HepG2 (cell line): Measurements from ENCODE around the gene C1orf159. TPM values are rescaled to one million over a fixed set of nuclear protein-coding genes. Genes with fewer than 3 reads are reported as not detected.

ENCODE experiments used
- ATAC-seq: fragments of 200-7000 bp; cut with Tn5 transposase; 3 replicates; pipeline ENCODE4 v1.9.1; 2020; ENCODE audit warnings: mild to moderate bottlenecking, moderate library complexity
- BruUV-seq: library from RNA; stranded (reverse); fragments of 400-500 nt; replicated peaks from 2 replicates; lab custom pipeline; 2021; lab: Mats Ljungman, UMichigan
- CTCF ChIA-PET: fragments of 300-600 bp; formaldehyde crosslinking; extraction: SDS; loops from one replicate; lab custom pipeline; 2021; ENCODE audit warnings: low total read pairs, inconsistent platforms, low intra/inter-chr PET ratio; lab: Yijun Ruan, JAX
- POLR2A ChIA-PET: fragments of 350-600 bp; sonication (Branson Sonifier 250); formaldehyde crosslinking; loops from one replicate; lab custom pipeline; 2020; ENCODE audit warnings: antibody characterized with exemption, inconsistent platforms; lab: Yijun Ruan, JAX
- DNase-seq: peaks from one replicate; pipeline ENCODE4 v3.0.0-alpha.2; 2015; ENCODE audit warnings: low spot score
- FAIRE-seq: peaks from 3 replicates; lab custom pipeline; 2011; peaks lifted over from hg19 to GRCh38; lab: Jason Lieb, UNC
- H2AFZ ChIP-seq: one replicate; pipeline ENCODE4 v1.6.1; 2011; ENCODE audit warnings: low read length, inconsistent platforms
- H3K27ac ChIP-seq: fragments of 300-600 bp; 3 replicates; pipeline ENCODE4 v1.8.0; 2011; ENCODE audit warnings: mixed run types, mild to moderate bottlenecking, mixed read lengths, low read length, inconsistent platforms; ENCODE audit not compliant: insufficient read depth; ENCODE audit errors: extremely low read length
- H3K27me3 ChIP-seq, 2 experiments: fragments of 200-600 bp in 1 of 2; 2 replicates in 1 of 2; 3 replicates in 1 of 2; pipeline versions ENCODE4 v1.6.0 to v1.8.0; 2011; ENCODE audit warnings: low read length in 2 of 2, mild to moderate bottlenecking in 2 of 2, moderate library complexity in 2 of 2, inconsistent platforms in 1 of 2; ENCODE audit not compliant: insufficient read depth in 2 of 2, control insufficient read depth in 1 of 2
- H3K36me3 ChIP-seq, 2 experiments: fragments of 200-600 bp in 1 of 2; replicated peaks in 1 of 2; 2 replicates in 1 of 2; 3 replicates in 1 of 2; pipeline versions ENCODE4 v1.5.1 to v1.8.0; 2011; ENCODE audit warnings: low read length in 2 of 2, inconsistent platforms in 1 of 2; ENCODE audit not compliant: insufficient read depth in 2 of 2, control insufficient read depth in 1 of 2
- H3K4me1 ChIP-seq: 2 replicates; pipeline ENCODE4 v1.5.1; 2012; ENCODE audit warnings: low read length, inconsistent platforms; ENCODE audit not compliant: insufficient read depth
- H3K4me2 ChIP-seq: 2 replicates; pipeline ENCODE4 v1.6.0; 2011; ENCODE audit warnings: low read depth, low read length, inconsistent platforms
- H3K4me3 ChIP-seq, 3 experiments: fragments of 200-600 bp in 1 of 3; sonication (generic), shearing (Covaris generic) in 1 of 3; replicated peaks in 1 of 3; 2 replicates each; pipeline ENCODE4 v1.5.1; 2011 to 2016; ENCODE audit warnings: low read length in 3 of 3, inconsistent platforms in 2 of 3, low read depth in 2 of 3, mild to moderate bottlenecking in 2 of 3, control low read depth in 1 of 3, mixed read lengths in 1 of 3; ENCODE audit not compliant: insufficient read depth in 1 of 3
- H3K79me2 ChIP-seq: one replicate; pipeline ENCODE4 v1.6.1; 2011; ENCODE audit warnings: low read length, inconsistent platforms; ENCODE audit not compliant: insufficient read depth
- H3K9ac ChIP-seq: 2 replicates; pipeline ENCODE4 v1.6.0; 2011; ENCODE audit warnings: mild to moderate bottlenecking, low read depth, low read length, inconsistent platforms; ENCODE audit not compliant: insufficient read depth
- H3K9me3 ChIP-seq: 2 replicates; pipeline ENCODE4 v1.5.1; 2012; ENCODE audit warnings: mild to moderate bottlenecking, low read length
- H4K20me1 ChIP-seq: 2 replicates; pipeline ENCODE4 v1.6.0; 2011; ENCODE audit warnings: inconsistent platforms, mild to moderate bottlenecking, low read length, moderate library complexity; ENCODE audit not compliant: insufficient read depth
- AGO2 ChIP-seq: fragments of 200-400 bp; formaldehyde crosslinking; optimal IDR thresholded peaks from 2 replicates; pipeline ENCODE3; 2017; ENCODE audit warnings: mild to moderate bottlenecking, low read depth, low read length, moderate library complexity
- CHCHD3 ChIP-seq: sonication (generic); formaldehyde crosslinking; IDR thresholded peaks from 2 replicates; pipeline ENCODE4 v1.8.0; 2022; ENCODE audit warnings: mild to moderate bottlenecking, missing genetic modification reagents, moderate library complexity
- GABPA ChIP-seq, 2 experiments: IDR thresholded peaks; 2 replicates each; pipeline ENCODE4 v1.6.1; 2011 to 2016; ENCODE audit warnings: low read depth in 2 of 2, low read length in 1 of 2, missing biosample characterization in 1 of 2, missing genetic modification characterization in 1 of 2
- IRX3 ChIP-seq: sonication (generic); formaldehyde crosslinking; IDR thresholded peaks from 2 replicates; pipeline ENCODE4 v1.8.1; 2023; ENCODE audit warnings: mild to moderate bottlenecking, low read depth, missing genetic modification reagents, borderline replicate concordance
- KLF15 ChIP-seq: sonication (generic); formaldehyde crosslinking; IDR thresholded peaks from 2 replicates; pipeline ENCODE4 v1.8.1; 2023; ENCODE audit warnings: borderline replicate concordance, mild to moderate bottlenecking, inconsistent platforms, missing genetic modification reagents, mixed read lengths
- MED8 ChIP-seq: sonication (generic); formaldehyde crosslinking; IDR thresholded peaks from 2 replicates; pipeline ENCODE4 v1.8.1; 2023; ENCODE audit warnings: mild to moderate bottlenecking, missing genetic modification reagents; ENCODE audit not compliant: insufficient replicate concordance
- RFX5 ChIP-seq: IDR thresholded peaks from 2 replicates; pipeline ENCODE4 v1.6.1; 2011; ENCODE audit warnings: low read depth, low read length, improper control_type of control experiment
- SRF ChIP-seq: IDR thresholded peaks from 2 replicates; pipeline ENCODE4 v1.6.1; 2011; ENCODE audit warnings: mild to moderate bottlenecking, low read depth, low read length, moderate library complexity
- ZFP90 ChIP-seq: sonication (generic); formaldehyde crosslinking; IDR thresholded peaks from 2 replicates; pipeline ENCODE4 v1.8.0; 2022; ENCODE audit warnings: missing genetic modification reagents, mild to moderate bottlenecking, inconsistent platforms, borderline replicate concordance
- ZKSCAN5 ChIP-seq: sonication (generic); formaldehyde crosslinking; IDR thresholded peaks from 2 replicates; pipeline ENCODE4 v1.5.1; 2020; ENCODE audit warnings: mild to moderate bottlenecking, missing genetic modification reagents
- ZNF577 ChIP-seq: sonication (generic); formaldehyde crosslinking; IDR thresholded peaks from 2 replicates; pipeline ENCODE4 v1.4.0; 2020; ENCODE audit warnings: mild to moderate bottlenecking, low read depth, missing genetic modification reagents, borderline replicate concordance
- WGBS: methylation state at CpG from one replicate; pipeline ENCODE4 v1.1.6; 2017; ENCODE audit warnings: low lambda C conversion rate; 5-methylcytosine and 5-hydroxymethylcytosine counted together
- in situ Hi-C: cut with HindIII; loops from 2 replicates; pipeline ENCODE4 v1.10.0; 2017; ENCODE audit warnings: low pct_unique_long_range_greater_than_20kb; ENCODE audit not compliant: extremely low pct_ligation_motif_present
- intact Hi-C: fragments of 100-400 bp; cut with micrococcal nuclease; formaldehyde crosslinking; loops from one replicate; pipeline ENCODE4 v1.10.0; 2022; ENCODE audit not compliant: unreplicated experiment
- polyA plus RNA-seq, 8 experiments: library from polyadenylated mRNA; depleted of rRNA in 3 of 8; stranded (reverse) in 7 of 8; unstranded in 1 of 8; fragments of >200 nt; fragmentation: Illumina TruSeq in 4 of 8; extraction: Trizol in 4 of 8; gene quantifications; 2 replicates each; pipeline versions ENCODE4 v1.2.1 to v1.2.3, GENCODE V29; 2011 to 2016; ENCODE audit warnings: low read depth in 4 of 8, missing spikeins in 1 of 8, mixed read lengths in 1 of 8; ENCODE audit not compliant: insufficient read depth in 1 of 8
- total RNA-seq, 5 experiments: library from RNA; depleted of rRNA; stranded (reverse); fragments of >200 nt; fragmentation: Illumina TruSeq; extraction: Trizol; gene quantifications; 2 replicates each; pipeline ENCODE4 v1.2.3, GENCODE V29; 2016; ENCODE audit warnings: low read depth in 1 of 5
- TF ChIP-seq, protein P1 (sequence below): sonication (generic); formaldehyde crosslinking; conservative IDR thresholded peaks from 2 replicates; pipeline ENCODE4 v1.8.1; 2023; ENCODE audit warnings: missing genetic modification reagents
- TF ChIP-seq, protein P2 (sequence below): sonication (generic); formaldehyde crosslinking; IDR thresholded peaks from 2 replicates; pipeline ENCODE4 v1.5.1; 2020; ENCODE audit warnings: missing genetic modification reagents, mild to moderate bottlenecking, borderline replicate concordance

C1orf159 gene
- total and polyA plus RNA-seq, 2 of the 13 experiments (the other 11 are each of a cell fraction or from before 2014, with no cell fraction given), result 3.8 to 6.7 TPM

DNA sequence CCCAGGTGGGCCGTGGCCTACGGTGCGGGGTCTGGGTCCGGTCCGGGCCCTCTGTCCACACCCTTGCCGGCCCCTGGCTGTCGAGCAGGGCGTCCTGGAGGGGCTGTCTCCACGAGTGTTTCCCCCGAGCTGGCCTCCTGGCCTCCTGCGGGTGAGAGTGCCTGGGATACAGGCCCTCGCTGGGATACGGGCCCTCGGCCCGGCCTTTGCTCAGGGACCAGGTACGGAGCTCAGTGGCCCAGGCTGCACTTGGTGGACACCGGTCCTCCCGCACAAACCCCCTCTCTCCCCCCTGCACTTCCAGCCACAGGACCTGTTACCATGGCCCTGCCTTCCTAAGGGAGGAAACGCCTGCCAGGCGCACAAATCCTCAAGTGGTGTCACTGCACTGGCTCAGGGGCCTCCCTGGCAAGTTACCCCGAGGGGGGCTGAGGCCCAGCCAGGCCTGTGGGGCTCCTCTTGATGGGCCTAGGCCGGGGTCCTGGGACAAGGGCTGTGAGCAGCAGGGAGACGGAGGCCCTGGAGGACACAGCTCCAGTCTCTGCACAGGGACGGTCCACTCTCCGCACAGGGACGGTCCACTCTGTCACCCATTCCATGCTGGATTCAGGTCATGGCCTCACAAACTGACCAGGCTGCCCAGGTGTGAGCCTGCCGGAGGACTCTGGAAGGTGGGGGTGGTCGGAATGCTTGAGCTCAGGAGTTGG lies 23.6 kb downstream of the C1orf159 start:
- no peak for FAIRE-seq
- no peaks in the 10 kb centered on the region for H3K36me3 ChIP-seq
- no peaks in the 10 kb centered on the region for H3K79me2 ChIP-seq
- H3K4me2 ChIP-seq, result no peak overlapping the region
- TF ChIP-seq RFX5 (no peak), AGO2 (peak; percentile 27)
- ChIA-PET POLR2A (no interaction called here), CTCF (no interaction called here)
- intact Hi-C loops, result no loop called here
- ATAC-seq, result no peak
- no peak overlapping the region for H3K9ac ChIP-seq
- no peak overlapping the region for H3K27ac ChIP-seq
- in situ Hi-C loops, result no loop called here
- no peak overlapping the region for H2AFZ ChIP-seq
- no peak for DNase-seq
- no peaks in the 10 kb centered on the region for H3K9me3 ChIP-seq
- H3K4me3 ChIP-seq, result no peak overlapping the region
- H3K27me3 ChIP-seq, result no peaks in the 10 kb centered on the region; a peak in 1 of 5 replicates
- peaks cover 5% of the 10 kb centered on the region for H3K4me1 ChIP-seq
- no TSS peak for BruUV-seq
- no peaks in the 10 kb centered on the region for H4K20me1 ChIP-seq
- 93% methylated on average over 14 of the region's 28 CpGs for WGBS

DNA sequence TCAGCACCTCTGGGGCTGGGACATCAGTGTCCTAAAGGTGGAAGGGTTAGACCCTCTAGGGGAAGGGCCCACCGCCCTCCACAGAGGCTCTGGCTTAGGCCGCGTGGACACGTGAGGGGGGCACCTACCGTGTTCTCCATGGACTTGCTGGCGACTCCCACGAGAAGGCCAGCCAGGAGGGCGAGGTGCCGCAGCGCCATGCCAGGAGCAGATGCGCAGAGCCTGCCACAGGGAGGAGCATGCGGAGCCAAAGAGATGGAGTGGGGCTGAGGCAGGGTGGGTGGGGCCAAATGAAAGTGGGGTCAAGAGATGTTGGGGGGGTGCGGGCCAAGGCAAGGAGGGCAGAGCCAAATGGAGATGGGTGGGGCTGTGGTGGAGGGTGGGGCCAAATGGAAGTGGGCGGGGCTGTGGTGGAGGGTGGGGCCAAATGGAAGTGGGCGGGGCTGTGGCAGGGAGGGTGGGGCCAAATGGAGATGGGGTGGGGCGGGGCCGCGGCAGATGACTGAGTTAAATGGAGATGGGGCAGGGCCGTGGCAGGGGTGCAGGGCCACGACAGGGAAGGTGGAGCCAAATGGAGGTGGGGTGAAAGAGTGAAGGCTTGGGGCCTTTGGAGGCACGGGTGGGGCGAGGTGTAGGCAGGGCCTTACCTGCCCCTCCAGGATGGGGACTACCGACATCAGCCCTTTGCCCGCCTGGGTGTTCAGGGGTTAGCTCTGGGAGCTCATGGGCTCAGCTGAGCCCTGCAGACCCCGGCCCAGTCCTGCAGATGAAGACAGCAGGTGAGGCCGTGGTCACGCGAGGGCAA lies 24.3 kb downstream of the C1orf159 start:
- in situ Hi-C loops (no loop called here), intact Hi-C loops (no loop called here)
- H3K79me2 ChIP-seq, result no peaks in the 10 kb centered on the region
- H3K4me2 ChIP-seq, result no peak overlapping the region
- no peak overlapping the region for H3K9ac ChIP-seq
- H4K20me1 ChIP-seq, result no peaks in the 10 kb centered on the region
- no peaks in the 10 kb centered on the region for H3K36me3 ChIP-seq
- H3K4me3 ChIP-seq, result no peak overlapping the region
- H3K27ac ChIP-seq, result no peak overlapping the region
- CTCF ChIA-PET, result no interaction called here
- POLR2A ChIA-PET, result no interaction called here
- no TSS peak for BruUV-seq
- H3K4me1 ChIP-seq, result no peaks in the 10 kb centered on the region
- ATAC-seq (no peak; the same call in 2 of the 3 replicates), DNase-seq (no peak), FAIRE-seq (no peak)
- H3K9me3 ChIP-seq, result no peaks in the 10 kb centered on the region
- WGBS, result 93% methylated on average over 21 of the region's 28 CpGs
- no peaks in the 10 kb centered on the region for H3K27me3 ChIP-seq
- H2AFZ ChIP-seq, result no peak overlapping the region
- no peak for TF ChIP-seq GABPA (IDR thresholded peaks at IDR 0.05; ENCODE audit: low read depth, low read length)
- TF ChIP-seq GABPA (CRISPR knock-in tag; IDR thresholded peaks at IDR 0.05; ENCODE audit: low read depth), result no peak
- no peak for TF ChIP-seq KLF15 (CRISPR knock-in tag)
- no peak for TF ChIP-seq MED8 (CRISPR knock-in tag)
- no peak for TF ChIP-seq SRF
- no peak for TF ChIP-seq CHCHD3
- TF ChIP-seq ZNF577, result no peak
- TF ChIP-seq, protein P1, sequence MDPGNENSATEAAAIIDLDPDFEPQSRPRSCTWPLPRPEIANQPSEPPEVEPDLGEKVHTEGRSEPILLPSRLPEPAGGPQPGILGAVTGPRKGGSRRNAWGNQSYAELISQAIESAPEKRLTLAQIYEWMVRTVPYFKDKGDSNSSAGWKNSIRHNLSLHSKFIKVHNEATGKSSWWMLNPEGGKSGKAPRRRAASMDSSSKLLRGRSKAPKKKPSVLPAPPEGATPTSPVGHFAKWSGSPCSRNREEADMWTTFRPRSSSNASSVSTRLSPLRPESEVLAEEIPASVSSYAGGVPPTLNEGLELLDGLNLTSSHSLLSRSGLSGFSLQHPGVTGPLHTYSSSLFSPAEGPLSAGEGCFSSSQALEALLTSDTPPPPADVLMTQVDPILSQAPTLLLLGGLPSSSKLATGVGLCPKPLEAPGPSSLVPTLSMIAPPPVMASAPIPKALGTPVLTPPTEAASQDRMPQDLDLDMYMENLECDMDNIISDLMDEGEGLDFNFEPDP, result no peak
- TF ChIP-seq ZFP90 (CRISPR knock-in tag), result no peak
- TF ChIP-seq ZKSCAN5 (CRISPR knock-in tag), result no peak
- TF ChIP-seq, protein P2, sequence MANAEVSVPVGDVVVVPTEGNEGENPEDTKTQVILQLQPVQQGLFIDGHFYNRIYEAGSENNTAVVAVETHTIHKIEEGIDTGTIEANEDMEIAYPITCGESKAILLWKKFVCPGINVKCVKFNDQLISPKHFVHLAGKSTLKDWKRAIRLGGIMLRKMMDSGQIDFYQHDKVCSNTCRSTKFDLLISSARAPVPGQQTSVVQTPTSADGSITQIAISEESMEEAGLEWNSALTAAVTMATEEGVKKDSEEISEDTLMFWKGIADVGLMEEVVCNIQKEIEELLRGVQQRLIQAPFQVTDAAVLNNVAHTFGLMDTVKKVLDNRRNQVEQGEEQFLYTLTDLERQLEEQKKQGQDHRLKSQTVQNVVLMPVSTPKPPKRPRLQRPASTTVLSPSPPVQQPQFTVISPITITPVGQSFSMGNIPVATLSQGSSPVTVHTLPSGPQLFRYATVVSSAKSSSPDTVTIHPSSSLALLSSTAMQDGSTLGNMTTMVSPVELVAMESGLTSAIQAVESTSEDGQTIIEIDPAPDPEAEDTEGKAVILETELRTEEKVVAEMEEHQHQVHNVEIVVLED (CRISPR knock-in tag), result no peak
- no peak for TF ChIP-seq IRX3
